Esophagus squamous epithelium (tissue), 5 donors: Measurements from ENCODE around the gene MAD2L1BP. TPM values are rescaled to one million over a fixed set of nuclear protein-coding genes. Genes with fewer than 3 reads are reported as not detected.

Experiments used
- DNase-seq: peaks from one replicate; lab custom pipeline; 2025; lab: John Stamatoyannopoulos, UW
- H3K27ac ChIP-seq, 4 donors: fragments of 200-600 bp; sonication (generic); one replicate each; pipeline ENCODE4 v1.5.1; 2016 to 2019; ENCODE audit warnings: mild to moderate bottlenecking in 1 of 4
- H3K27me3 ChIP-seq, 4 donors: fragments of 200-600 bp; sonication (generic); 1 replicate in 3 of 4; 2 replicates in 1 of 4; pipeline versions ENCODE4 v1.5.1 to v1.6.0; 2017 to 2021; ENCODE audit warnings: antibody characterized with exemption in 1 of 4
- H3K36me3 ChIP-seq, 3 donors: fragments of 200-600 bp; sonication (generic); one replicate each; pipeline ENCODE4 v1.5.1; 2016 to 2019
- H3K4me1 ChIP-seq, 3 donors: fragments of 200-600 bp; sonication (generic); one replicate each; pipeline ENCODE4 v1.5.1; 2017 to 2019
- H3K4me3 ChIP-seq, 4 donors: fragments of 200-600 bp; sonication (generic); 1 replicate in 3 of 4; 2 replicates in 1 of 4; pipeline ENCODE4 v1.5.1; 2016 to 2019; ENCODE audit warnings: mild to moderate bottlenecking in 2 of 4, moderate library complexity in 1 of 4
- H3K9me3 ChIP-seq, 3 donors: fragments of 200-600 bp; sonication (generic); one replicate each; pipeline ENCODE4 v1.5.1; 2016 to 2019
- CTCF ChIP-seq, 6 experiments: fragments of 450-650 bp in 4 of 6; fragments of 200-600 bp in 2 of 6; sonication (generic) in 2 of 6; IDR thresholded peaks; one replicate each; pipeline ENCODE4 v1.5.1; 2016 to 2019; ENCODE audit warnings: antibody characterized with exemption in 6 of 6, mild to moderate bottlenecking in 4 of 6, moderate library complexity in 4 of 6
- POLR2A ChIP-seq, 4 donors: fragments of 450-650 bp; IDR thresholded peaks; one replicate each; pipeline ENCODE4 v1.6.1; 2017; ENCODE audit warnings: antibody characterized with exemption in 4 of 4, mild to moderate bottlenecking in 4 of 4, moderate library complexity in 3 of 4
- WGBS, 2 donors: methylation state at CpG; one replicate each; pipeline ENCODE4 v1.1.5; 2018; 5-methylcytosine and 5-hydroxymethylcytosine counted together
- intact Hi-C: fragments of 100-400 bp; cut with DNase I; formaldehyde crosslinking; loops from one replicate; pipeline ENCODE4 v1.15.0; 2022
- total RNA-seq, 4 donors: library from RNA; depleted of rRNA; stranded (reverse); fragments of >200 nt; gene quantifications; one replicate each; pipeline ENCODE4 v1.1.0, GENCODE V29; 2016
- donor health status: DM: yes; HTN: yes; CAD: no.

MAD2L1BP gene
- total RNA-seq, 4 donors from 2014 or later: 14.4 to 31.9 (median 22.7) TPM

GRCh38 chr6:43682724-43683429 is 47.2 kb downstream of the MAD2L1BP start:
- no peaks in the 10 kb centered on the region for H3K27me3 ChIP-seq
- H3K4me1 ChIP-seq: peaks cover 10 to 54% (median 11%) of the 10 kb centered on the region in 3 donors
- 66 to 69% methylated on average over 8 of the region's 8 CpGs for WGBS, 2 donors
- no peaks in the 10 kb centered on the region for H3K9me3 ChIP-seq
- H3K27ac ChIP-seq: no peak overlapping the region
- intact Hi-C loops: no loop called here
- no peak for TF ChIP-seq CTCF (IDR thresholded peaks at IDR 0.05)
- no peak for TF ChIP-seq POLR2A (IDR thresholded peaks at IDR 0.05)
- no peak for DNase-seq
- peaks cover 4 to 73% (median 10%) of the 10 kb centered on the region in 3 donors for H3K36me3 ChIP-seq
- no peak overlapping the region for H3K4me3 ChIP-seq

GRCh38 chr6:43683708-43684455 is 48.2 kb downstream of the MAD2L1BP start:
- intact Hi-C loops: no loop called here
- Histone ChIP-seq H3K4me3 (no peak overlapping the region), H3K9me3 (no peaks in the 10 kb centered on the region), H3K27me3 (no peaks in the 10 kb centered on the region), H3K27ac (no peak overlapping the region), H3K36me3 (peaks cover 4 to 63% (median 7%) of the 10 kb centered on the region in 3 donors), H3K4me1 (peaks cover 11 to 60% (median 16%) of the 10 kb centered on the region in 3 donors)
- DNase-seq: no peak
- 83 to 100% methylated on average over 1 of the region's 1 CpG for WGBS, 2 donors
- no peak for TF ChIP-seq CTCF (IDR thresholded peaks at IDR 0.05)
- no peak for TF ChIP-seq POLR2A (IDR thresholded peaks at IDR 0.05)

GRCh38 chr6:43687079-43687436 is 51.4 kb downstream of the MAD2L1BP start:
- Histone ChIP-seq H3K36me3 (peaks cover 0 to 31% (median 0%) of the 10 kb centered on the region in 3 donors), H3K9me3 (no peaks in the 10 kb centered on the region), H3K27ac (peak overlapping the region; percentile 80 to 90 (median 86)), H3K27me3 (no peaks in the 10 kb centered on the region), H3K4me1 (peaks cover 11 to 56% (median 16%) of the 10 kb centered on the region in 3 donors), H3K4me3 (peak overlapping the region; percentile 72 to 86 (median 78))
- TF ChIP-seq POLR2A (IDR thresholded peaks at IDR 0.05): no peak
- TF ChIP-seq CTCF (IDR thresholded peaks at IDR 0.05): no peak
- WGBS, 2 donors: 2 to 10% methylated on average over 9 to 10 of the region's 10 CpGs
- DNase-seq: no peak
- intact Hi-C loops: no loop called here

- no peaks in the 10 kb centered on the region for H3K27me3 ChIP-seq
- peak within 1 kb of the TSS; percentile 80 to 90 (median 86) for H3K27ac ChIP-seq
- peaks cover 11 to 52% (median 16%) of the 10 kb centered on the region in 3 donors for H3K4me1 ChIP-seq
- no peak for DNase-seq
- H3K4me3 ChIP-seq: peak within 1 kb of the TSS; percentile 72 to 86 (median 78)
- H3K36me3 ChIP-seq: peaks cover 0 to 25% (median 0%) of the 10 kb centered on the region in 3 donors
- intact Hi-C loops: no loop called here
- WGBS, 2 donors: 1 to 3% methylated on average over 21 to 32 of the region's 43 CpGs
- TF ChIP-seq POLR2A (IDR thresholded peaks at IDR 0.05) (peak in 2 of 4 donors; percentile 28 to 52), CTCF (IDR thresholded peaks at IDR 0.05) (peak in 1 of 6 experiments; percentile 19)
- H3K9me3 ChIP-seq: no peaks in the 10 kb centered on the region
Observed at GRCh38 chr6:43687437-43688347, 52.1 kb downstream of the MAD2L1BP start, which contains the start of gene MRPS18A. MRPS18A (minus strand) TSS chr6:43687791; CDS start chr6:43687779, 12 bp downstream.
